Measurements from ENCODE around the gene IGSF21. TPM values are rescaled to one million over a fixed set of nuclear protein-coding genes. Genes with fewer than 3 reads are reported as not detected.

Gene IGSF21
- total RNA-seq, 4 donors from 2014 or later: 1.2 to 19.1 (median 1.9) TPM; not detected in 1

- DNase-seq: no peak
- no peaks in the 10 kb centered on the region for H3K27me3 ChIP-seq
- intact Hi-C loops (cut with DNase I; ENCODE audit: low total_unique reads): no loop called here
- no peaks in the 10 kb centered on the region for H3K4me1 ChIP-seq
- no peaks in the 10 kb centered on the region for H3K9me3 ChIP-seq
- H3K4me3 ChIP-seq: no peak overlapping the region
- no peaks in the 10 kb centered on the region for H3K36me3 ChIP-seq
- H3K27ac ChIP-seq: no peak overlapping the region
- TF ChIP-seq CTCF (IDR thresholded peaks at IDR 0.05): no peak
- TF ChIP-seq POLR2A (IDR thresholded peaks at IDR 0.05): no peak
Observed at GRCh38 chr1:18316764-18317163, 209.2 kb downstream of the IGSF21 start.

DNA sequence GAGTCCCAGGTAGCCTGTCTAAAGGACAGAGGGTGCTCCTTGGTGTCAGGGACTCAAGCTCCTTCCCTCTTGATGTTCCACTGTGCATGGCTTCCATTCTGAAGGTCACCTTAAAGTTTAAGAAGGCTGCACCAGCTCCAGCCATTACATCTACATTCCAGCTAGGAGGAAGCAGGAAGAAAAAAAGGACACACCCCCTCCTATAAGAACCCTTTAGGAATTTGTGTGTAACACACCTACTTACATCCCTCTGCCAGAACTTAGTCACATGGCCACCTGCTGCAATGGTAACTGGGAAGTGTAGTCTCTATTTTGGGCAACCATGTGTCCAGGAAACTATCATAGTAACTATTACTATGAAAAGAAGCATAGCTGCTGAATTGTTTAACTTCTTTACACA lies 211.5 kb downstream of the IGSF21 start:
- Histone ChIP-seq H3K27ac (no peak overlapping the region), H3K9me3 (no peaks in the 10 kb centered on the region), H3K27me3 (no peaks in the 10 kb centered on the region), H3K4me1 (no peaks in the 10 kb centered on the region), H3K36me3 (no peaks in the 10 kb centered on the region), H3K4me3 (no peak overlapping the region)
- TF ChIP-seq CTCF (IDR thresholded peaks at IDR 0.05): no peak
- TF ChIP-seq POLR2A (IDR thresholded peaks at IDR 0.05): no peak
- intact Hi-C loops (cut with DNase I; ENCODE audit: low total_unique reads): no loop called here
- no peak for DNase-seq

DNA sequence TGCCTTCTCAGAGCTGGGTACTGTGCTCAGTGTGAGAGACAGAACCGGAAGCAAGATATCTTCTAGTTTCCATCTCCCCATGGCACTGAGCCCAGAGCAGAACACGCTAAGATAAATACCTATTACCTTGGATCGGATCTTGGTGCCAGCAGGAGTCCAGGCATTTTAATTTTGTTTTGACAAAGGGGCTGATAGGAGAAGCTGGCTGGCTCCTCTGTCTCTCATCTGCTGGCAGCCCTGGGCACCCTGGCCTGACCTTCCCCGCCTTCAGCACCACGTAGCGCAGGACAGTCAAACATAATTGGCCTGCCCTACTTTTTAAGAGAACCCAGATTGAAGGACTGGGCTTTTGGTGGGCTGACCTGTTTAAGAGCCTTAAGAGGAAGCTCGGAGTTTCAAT lies 212.5 kb downstream of the IGSF21 start:
- H3K27ac ChIP-seq: no peak overlapping the region

GRCh38 chr1:18322368-18323032 lies 214.9 kb downstream of the IGSF21 start:
- Histone ChIP-seq H3K36me3 (no peaks in the 10 kb centered on the region), H3K9me3 (no peaks in the 10 kb centered on the region), H3K27ac (no peak overlapping the region), H3K27me3 (no peaks in the 10 kb centered on the region), H3K4me1 (no peaks in the 10 kb centered on the region), H3K4me3 (no peak overlapping the region)
- TF ChIP-seq POLR2A (IDR thresholded peaks at IDR 0.05) (no peak), CTCF (IDR thresholded peaks at IDR 0.05) (no peak)
- DNase-seq: no peak
- intact Hi-C loops (cut with DNase I; ENCODE audit: low total_unique reads): no loop called here

More for the DNA sequence above, 212.5 kb downstream of the IGSF21 start:
- Histone ChIP-seq H3K36me3 (no peaks in the 10 kb centered on the region), H3K27me3 (no peaks in the 10 kb centered on the region), H3K4me1 (no peaks in the 10 kb centered on the region), H3K9me3 (no peaks in the 10 kb centered on the region), H3K4me3 (no peak overlapping the region)
- intact Hi-C loops (cut with DNase I; ENCODE audit: low total_unique reads): no loop called here
- DNase-seq: no peak
- no peak for TF ChIP-seq CTCF (IDR thresholded peaks at IDR 0.05)

DNA sequence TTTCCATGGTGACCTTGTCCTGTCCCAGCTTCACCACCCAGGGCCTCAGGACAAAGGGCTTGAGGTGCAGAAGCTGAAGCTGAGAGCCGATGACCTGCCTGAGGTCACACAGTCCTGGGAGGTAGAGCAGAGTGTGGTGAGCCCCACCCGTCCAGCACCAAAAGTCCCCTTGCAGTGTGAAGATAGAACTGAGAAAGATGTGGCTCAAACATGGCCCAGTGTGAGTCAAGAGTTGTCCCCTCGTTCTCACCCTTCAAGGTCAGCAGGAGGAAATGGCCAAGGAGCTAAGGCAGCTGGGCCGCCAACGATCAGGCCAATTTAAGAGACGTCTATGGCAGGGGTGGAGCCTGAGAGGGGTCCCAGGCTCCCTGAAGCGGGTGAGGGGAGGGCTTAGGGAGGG lies 215.7 kb downstream of the IGSF21 start:
- Histone ChIP-seq H3K9me3 (no peaks in the 10 kb centered on the region), H3K27ac (no peak overlapping the region), H3K27me3 (no peaks in the 10 kb centered on the region), H3K36me3 (no peaks in the 10 kb centered on the region), H3K4me1 (no peaks in the 10 kb centered on the region), H3K4me3 (no peak overlapping the region)
- DNase-seq: no peak
- no peak for TF ChIP-seq CTCF (IDR thresholded peaks at IDR 0.05)
- no peak for TF ChIP-seq POLR2A (IDR thresholded peaks at IDR 0.05)
- intact Hi-C loops (cut with DNase I; ENCODE audit: low total_unique reads): no loop called here
